IMR-90 (cell line): ENCODE data around the gene TTLL7. TPM values are rescaled to one million over a fixed set of nuclear protein-coding genes. Genes with fewer than 3 reads are reported as not detected.

Source experiments
- ATAC-seq: fragments of 200-7000 bp; cut with Tn5 transposase; 2 replicates; pipeline ENCODE4 v1.9.1; 2020; ENCODE audit warnings: low read depth, mild to moderate bottlenecking, moderate library complexity
- BruUV-seq: library from RNA; stranded (reverse); fragments of 400-500 nt; replicated peaks from 2 replicates; lab custom pipeline; 2021; lab: Mats Ljungman, UMichigan
- CTCF ChIA-PET: fragments of 300-600 bp; formaldehyde crosslinking; extraction: SDS; loops from one replicate; lab custom pipeline; 2021; ENCODE audit warnings: antibody characterized with exemption; lab: Yijun Ruan, JAX
- POLR2A ChIA-PET: fragments of 300-600 bp; sonication (Branson Sonifier 250); formaldehyde crosslinking; loops from one replicate; lab custom pipeline; 2022; ENCODE audit warnings: antibody characterized with exemption; ENCODE audit not compliant: unreplicated experiment; lab: Charles Lee
- DNase-seq: peaks from one replicate; pipeline ENCODE4 v3.0.0; 2013
- H2AFZ ChIP-seq: replicated peaks from 2 replicates; pipeline ENCODE3; 2013; ENCODE audit warnings: low read length, mild to moderate bottlenecking; ENCODE audit not compliant: poor library complexity
- H2AK5ac ChIP-seq: 2 replicates; pipeline ENCODE4 v1.6.1; 2013; ENCODE audit warnings: low read depth, low read length, inconsistent platforms
- H2AK9ac ChIP-seq: replicated peaks from 2 replicates; pipeline ENCODE3; 2013; ENCODE audit warnings: mild to moderate bottlenecking, low read depth, low read length, moderate library complexity; ENCODE audit not compliant: poor library complexity
- H2BK120ac ChIP-seq: 2 replicates; pipeline ENCODE4 v1.6.1; 2013; ENCODE audit warnings: low read depth, low read length, inconsistent platforms
- H2BK15ac ChIP-seq: 3 replicates; pipeline ENCODE4 v1.6.1; 2013; ENCODE audit warnings: low read depth, low read length, inconsistent platforms
- H2BK20ac ChIP-seq: 2 replicates; pipeline ENCODE4 v1.6.1; 2013; ENCODE audit warnings: low read depth, mild to moderate bottlenecking, inconsistent platforms, low read length, moderate library complexity
- H2BK5ac ChIP-seq: 2 replicates; pipeline ENCODE4 v1.6.1; 2013; ENCODE audit warnings: mild to moderate bottlenecking, low read depth, low read length, inconsistent platforms; ENCODE audit not compliant: poor library complexity, severe bottlenecking
- H3K14ac ChIP-seq: replicated peaks from 2 replicates; pipeline ENCODE4 v1.6.1; 2013; ENCODE audit warnings: low read depth, low read length, inconsistent platforms
- H3K18ac ChIP-seq: 2 replicates; pipeline ENCODE4 v1.6.1; 2013; ENCODE audit warnings: low read depth, low read length, control low read depth
- H3K23ac ChIP-seq: 2 replicates; pipeline ENCODE4 v1.6.1; 2013; ENCODE audit warnings: low read depth, low read length, inconsistent platforms
- H3K27ac ChIP-seq: 2 replicates; pipeline ENCODE4 v1.5.1; 2013; ENCODE audit warnings: mild to moderate bottlenecking, control low read depth, low read length; ENCODE audit not compliant: insufficient read depth
- H3K27me3 ChIP-seq: 2 replicates; pipeline ENCODE4 v1.6.1; 2013; ENCODE audit warnings: low read length; ENCODE audit not compliant: control insufficient read depth, insufficient read depth
- H3K36me3 ChIP-seq: 2 replicates; pipeline ENCODE4 v1.6.1; 2013; ENCODE audit warnings: low read length, mixed read lengths; ENCODE audit not compliant: control insufficient read depth, insufficient read depth
- H3K4ac ChIP-seq: 2 replicates; pipeline ENCODE4 v1.6.1; 2013; ENCODE audit warnings: low read depth, low read length, inconsistent platforms
- H3K4me1 ChIP-seq: 2 replicates; pipeline ENCODE4 v1.6.1; 2013; ENCODE audit warnings: low read length, mixed read lengths; ENCODE audit not compliant: control insufficient read depth, insufficient read depth
- H3K4me2 ChIP-seq: 2 replicates; pipeline ENCODE4 v1.6.1; 2013; ENCODE audit warnings: low read depth, mild to moderate bottlenecking, control low read depth, low read length, moderate library complexity
- H3K4me3 ChIP-seq: 2 replicates; pipeline ENCODE4 v1.5.1; 2013; ENCODE audit warnings: low read depth, mild to moderate bottlenecking, control low read depth, low read length, moderate library complexity; ENCODE audit not compliant: insufficient read depth
- H3K56ac ChIP-seq: 2 replicates; pipeline ENCODE4 v1.6.1; 2013; ENCODE audit warnings: low read length, inconsistent platforms; ENCODE audit not compliant: insufficient read depth; ENCODE audit errors: extremely low read depth
- H3K79me1 ChIP-seq, 2 experiments: 2 replicates each; pipeline ENCODE4 v1.6.1; 2013; ENCODE audit warnings: low read length in 2 of 2, inconsistent platforms in 1 of 2, low read depth in 1 of 2
- H3K9ac ChIP-seq: 2 replicates; pipeline ENCODE4 v1.6.1; 2013; ENCODE audit warnings: low read depth, low read length, control low read depth
- H3K9me1 ChIP-seq: 2 replicates; pipeline ENCODE4 v1.6.1; 2013; ENCODE audit warnings: low read length, inconsistent platforms; ENCODE audit not compliant: insufficient read depth
- H3K9me3 ChIP-seq: 2 replicates; pipeline ENCODE4 v1.6.1; 2013; ENCODE audit warnings: low read length; ENCODE audit not compliant: control insufficient read depth, insufficient read depth
- H4K20me1 ChIP-seq: 2 replicates; pipeline ENCODE4 v1.6.1; 2013; ENCODE audit warnings: low read length, inconsistent platforms; ENCODE audit not compliant: insufficient read depth
- H4K5ac ChIP-seq: 2 replicates; pipeline ENCODE4 v1.6.1; 2013; ENCODE audit warnings: mild to moderate bottlenecking, low read depth, low read length, control low read depth
- H4K8ac ChIP-seq, 2 experiments: 2 replicates each; pipeline ENCODE4 v1.6.1; 2013; ENCODE audit warnings: low read depth in 2 of 2, low read length in 2 of 2, control low read depth in 1 of 2, inconsistent platforms in 1 of 2
- H4K91ac ChIP-seq: 2 replicates; pipeline ENCODE4 v1.6.1; 2013; ENCODE audit warnings: low read depth, low read length, inconsistent platforms; ENCODE audit not compliant: insufficient read depth
- MAFK ChIP-seq: IDR thresholded peaks from 2 replicates; pipeline ENCODE4 v1.6.1; 2012; ENCODE audit warnings: low read depth, low read length, improper control_type of control experiment
- NFE2L2 ChIP-seq: fragments of 150-350 bp; IDR thresholded peaks from 2 replicates; pipeline ENCODE4 v1.6.1; 2016; ENCODE audit warnings: low read depth, mild to moderate bottlenecking, low read length
- RAD21 ChIP-seq: IDR thresholded peaks from 2 replicates; pipeline ENCODE4 v1.6.1; 2012; ENCODE audit warnings: low read length, improper control_type of control experiment
- WGBS, 2 experiments: methylation state at CpG; one replicate each; pipeline versions ENCODE4 v1.1.5 to v1.1.7; 2013; ENCODE audit warnings: missing lambda C conversion rate in 2 of 2; ENCODE audit not compliant: insufficient read length in 1 of 2; ENCODE audit errors: extremely low coverage in 2 of 2; 5-methylcytosine and 5-hydroxymethylcytosine counted together
- dilution Hi-C: fragments of 300-500 bp; cut with HindIII; formaldehyde crosslinking; loops from one replicate; pipeline ENCODE4 v1.14.3; 2018; ENCODE audit warnings: low sequenced_read_pairs; ENCODE audit not compliant: unreplicated experiment
- in situ Hi-C: fragments of 300-500 bp; cut with MboI; formaldehyde crosslinking; loops from 3 replicates; pipeline ENCODE4 v1.14.3; 2019; ENCODE audit warnings: low sequenced_read_pairs, inconsistent platforms, mixed read lengths
- intact Hi-C: fragments of 100-400 bp; cut with micrococcal nuclease; formaldehyde crosslinking; loops from 2 replicates; pipeline ENCODE4 v1.10.0; 2022
- polyA plus RNA-seq, 3 experiments: library from polyadenylated mRNA; depleted of rRNA; stranded (reverse); fragments of >200 nt; gene quantifications; 2 replicates each; pipeline ENCODE4 v1.2.3, GENCODE V29; 2012; ENCODE audit warnings: low replicate concordance in 1 of 3
- total RNA-seq: library from RNA; depleted of rRNA; stranded (reverse); fragments of >200 nt; gene quantifications from 2 replicates; pipeline ENCODE4 v1.2.3, GENCODE V29; 2012

The TTLL7 gene
- total and polyA plus RNA-seq, 2 of the 4 experiments (the other 2 are of a cell fraction): 5.7 to 8.1 TPM

GRCh38 chr1:83900524-83900923 lies 98.4 kb downstream of the TTLL7 start:
- no peak overlapping the region for H4K5ac ChIP-seq
- no peak overlapping the region for H2BK15ac ChIP-seq
- no peak overlapping the region; the same call in 1 of the 2 replicates for H3K14ac ChIP-seq
- no peak overlapping the region for H2AK9ac ChIP-seq
- dilution Hi-C loops: no loop called here
- H2BK20ac ChIP-seq: peak overlapping the region; percentile 9; the same call in 1 of the 2 replicates
- H3K4ac ChIP-seq: peak overlapping the region; percentile 19; the same call in 1 of the 2 replicates
- no peak overlapping the region for H3K4me3 ChIP-seq
- H3K18ac ChIP-seq: no peak overlapping the region; the same call in 1 of the 2 replicates
- no peak overlapping the region for H3K9ac ChIP-seq
- H3K23ac ChIP-seq: no peak overlapping the region
- in situ Hi-C loops: no loop called here
- CTCF ChIA-PET: no interaction called here
- H3K9me1 ChIP-seq: no peaks in the 10 kb centered on the region
- H4K91ac ChIP-seq: no peak overlapping the region
- H2BK5ac ChIP-seq: peak overlapping the region; percentile 5
- ATAC-seq: no peak; the same call in 1 of the 2 replicates
- peak; percentile 53 for DNase-seq
- peak overlapping the region; percentile 18; the same call in 1 of the 2 replicates for H2AK5ac ChIP-seq
- no peak overlapping the region for H3K4me2 ChIP-seq
- BruUV-seq: no TSS peak
- intact Hi-C loops: loop anchor here (10.0 kb wide), 1 partner anchor 714 kb away; no protein-coding TSS in a partner anchor
- no peak overlapping the region for H3K56ac ChIP-seq
- no peak overlapping the region for H2BK120ac ChIP-seq
- H4K8ac ChIP-seq: 0 out of 4 replicates have a peak overlapping the region, but pooled peaks of 1 of the 2 experiments have one; percentile 1
- H3K4me1 ChIP-seq: peaks cover 4% of the 10 kb centered on the region; the same call in 1 of the 2 replicates
- peak; percentile 28; the same call in 1 of the 2 replicates for TF ChIP-seq NFE2L2
- TF ChIP-seq RAD21: no peak
- peak; percentile 96 for TF ChIP-seq MAFK
- H4K20me1 ChIP-seq: no peaks in the 10 kb centered on the region
- no peaks in the 10 kb centered on the region for H3K27me3 ChIP-seq
- WGBS, 2 experiments: no CpG with 5 or more reads among the region's 3 CpGs
- H3K79me1 ChIP-seq: no peaks in the 10 kb centered on the region
- POLR2A ChIA-PET: no interaction called here
- no peak overlapping the region for H3K27ac ChIP-seq
- H3K9me3 ChIP-seq: no peaks in the 10 kb centered on the region
- H3K36me3 ChIP-seq: no peaks in the 10 kb centered on the region
- no peak overlapping the region for H2AFZ ChIP-seq
